ENCODE data around the gene GHR.

GRCh38 chr5:42518595-42519221 lies 95.5 kb downstream of the GHR start:
- TF ChIP-seq, protein P1, sequence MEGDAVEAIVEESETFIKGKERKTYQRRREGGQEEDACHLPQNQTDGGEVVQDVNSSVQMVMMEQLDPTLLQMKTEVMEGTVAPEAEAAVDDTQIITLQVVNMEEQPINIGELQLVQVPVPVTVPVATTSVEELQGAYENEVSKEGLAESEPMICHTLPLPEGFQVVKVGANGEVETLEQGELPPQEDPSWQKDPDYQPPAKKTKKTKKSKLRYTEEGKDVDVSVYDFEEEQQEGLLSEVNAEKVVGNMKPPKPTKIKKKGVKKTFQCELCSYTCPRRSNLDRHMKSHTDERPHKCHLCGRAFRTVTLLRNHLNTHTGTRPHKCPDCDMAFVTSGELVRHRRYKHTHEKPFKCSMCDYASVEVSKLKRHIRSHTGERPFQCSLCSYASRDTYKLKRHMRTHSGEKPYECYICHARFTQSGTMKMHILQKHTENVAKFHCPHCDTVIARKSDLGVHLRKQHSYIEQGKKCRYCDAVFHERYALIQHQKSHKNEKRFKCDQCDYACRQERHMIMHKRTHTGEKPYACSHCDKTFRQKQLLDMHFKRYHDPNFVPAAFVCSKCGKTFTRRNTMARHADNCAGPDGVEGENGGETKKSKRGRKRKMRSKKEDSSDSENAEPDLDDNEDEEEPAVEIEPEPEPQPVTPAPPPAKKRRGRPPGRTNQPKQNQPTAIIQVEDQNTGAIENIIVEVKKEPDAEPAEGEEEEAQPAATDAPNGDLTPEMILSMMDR (IDR thresholded peaks at IDR 0.05) = no peak
- no peak for TF ChIP-seq POLR2A (IDR thresholded peaks at IDR 0.05)

Data from stomach (tissue), 4 donors.